HepG2 (cell line): ENCODE data around the gene REPIN1. TPM values are rescaled to one million over a fixed set of nuclear protein-coding genes. Genes with fewer than 3 reads are reported as not detected.

Experiments used
- CREB1 ChIP-seq, 2 experiments: fragments of 450-650 bp in 1 of 2; IDR thresholded peaks; 2 replicates each; pipeline ENCODE4 v1.6.1; 2016 to 2017; ENCODE audit warnings: control low read depth in 1 of 2, mild to moderate bottlenecking in 1 of 2, missing compliant biosample characterization in 1 of 2, missing genetic modification characterization in 1 of 2
- KDM5B ChIP-seq: sonication (generic); formaldehyde crosslinking; IDR thresholded peaks from 2 replicates; pipeline ENCODE4 v1.4.0; 2020; ENCODE audit warnings: missing genetic modification reagents, mild to moderate bottlenecking, borderline replicate concordance
- NR2F2 ChIP-seq: IDR thresholded peaks from 2 replicates; pipeline ENCODE4 v1.6.1; 2012; ENCODE audit warnings: low read depth, inconsistent platforms, borderline replicate concordance
- RORA ChIP-seq: sonication (generic); formaldehyde crosslinking; IDR thresholded peaks from 2 replicates; pipeline ENCODE4 v1.5.0; 2020; ENCODE audit warnings: mild to moderate bottlenecking, missing genetic modification reagents, moderate library complexity
- ZMYM4 ChIP-seq: sonication (generic); formaldehyde crosslinking; IDR thresholded peaks from 2 replicates; pipeline ENCODE4 v1.8.1; 2023; ENCODE audit warnings: mild to moderate bottlenecking, missing genetic modification reagents
- ZNF567 ChIP-seq: sonication (generic); formaldehyde crosslinking; IDR thresholded peaks from 2 replicates; pipeline ENCODE4 v1.8.1; 2023; ENCODE audit warnings: mild to moderate bottlenecking, missing genetic modification reagents, borderline replicate concordance
- ZNF879 ChIP-seq: sonication (generic); formaldehyde crosslinking; IDR thresholded peaks from 2 replicates; pipeline ENCODE4 v1.8.1; 2023; ENCODE audit warnings: missing genetic modification reagents
- polyA plus RNA-seq, 8 experiments: library from polyadenylated mRNA; depleted of rRNA in 3 of 8; stranded (reverse) in 7 of 8; unstranded in 1 of 8; fragments of >200 nt; fragmentation: Illumina TruSeq in 4 of 8; extraction: Trizol in 4 of 8; gene quantifications; 2 replicates each; pipeline versions ENCODE4 v1.2.1 to v1.2.3, GENCODE V29; 2011 to 2016; ENCODE audit warnings: low read depth in 4 of 8, missing spikeins in 1 of 8, mixed read lengths in 1 of 8; ENCODE audit not compliant: insufficient read depth in 1 of 8
- total RNA-seq, 5 experiments: library from RNA; depleted of rRNA; stranded (reverse); fragments of >200 nt; fragmentation: Illumina TruSeq; extraction: Trizol; gene quantifications; 2 replicates each; pipeline ENCODE4 v1.2.3, GENCODE V29; 2016; ENCODE audit warnings: low read depth in 1 of 5
- TF ChIP-seq, protein P1 (sequence below), 2 experiments: sonication (generic) in 1 of 2; formaldehyde crosslinking in 1 of 2; IDR thresholded peaks; 2 replicates each; pipeline versions ENCODE4 v1.6.1 to v1.9.0; 2014 to 2022; ENCODE audit warnings: antibody characterized with exemption in 1 of 2, borderline replicate concordance in 1 of 2, inconsistent platforms in 1 of 2, low read depth in 1 of 2, missing genetic modification reagents in 1 of 2
- TF ChIP-seq, protein P2 (sequence below): IDR thresholded peaks from 2 replicates; pipeline ENCODE4 v1.6.1; 2018; ENCODE audit warnings: missing genetic modification reagents
- TF ChIP-seq, protein P3 (sequence below): sonication (generic); formaldehyde crosslinking; IDR thresholded peaks from 2 replicates; pipeline ENCODE4 v1.5.1; 2020; ENCODE audit warnings: mild to moderate bottlenecking, missing genetic modification reagents, borderline replicate concordance
- TF ChIP-seq, protein P4 (sequence below): sonication (generic); formaldehyde crosslinking; IDR thresholded peaks from 2 replicates; pipeline ENCODE4 v1.5.1; 2020; ENCODE audit warnings: missing genetic modification reagents, mild to moderate bottlenecking, borderline replicate concordance

Gene REPIN1
- total and polyA plus RNA-seq, 2 of the 13 experiments (the other 11 are each of a cell fraction or from before 2014, with no cell fraction given), result 69.9 to 108 TPM

DNA sequence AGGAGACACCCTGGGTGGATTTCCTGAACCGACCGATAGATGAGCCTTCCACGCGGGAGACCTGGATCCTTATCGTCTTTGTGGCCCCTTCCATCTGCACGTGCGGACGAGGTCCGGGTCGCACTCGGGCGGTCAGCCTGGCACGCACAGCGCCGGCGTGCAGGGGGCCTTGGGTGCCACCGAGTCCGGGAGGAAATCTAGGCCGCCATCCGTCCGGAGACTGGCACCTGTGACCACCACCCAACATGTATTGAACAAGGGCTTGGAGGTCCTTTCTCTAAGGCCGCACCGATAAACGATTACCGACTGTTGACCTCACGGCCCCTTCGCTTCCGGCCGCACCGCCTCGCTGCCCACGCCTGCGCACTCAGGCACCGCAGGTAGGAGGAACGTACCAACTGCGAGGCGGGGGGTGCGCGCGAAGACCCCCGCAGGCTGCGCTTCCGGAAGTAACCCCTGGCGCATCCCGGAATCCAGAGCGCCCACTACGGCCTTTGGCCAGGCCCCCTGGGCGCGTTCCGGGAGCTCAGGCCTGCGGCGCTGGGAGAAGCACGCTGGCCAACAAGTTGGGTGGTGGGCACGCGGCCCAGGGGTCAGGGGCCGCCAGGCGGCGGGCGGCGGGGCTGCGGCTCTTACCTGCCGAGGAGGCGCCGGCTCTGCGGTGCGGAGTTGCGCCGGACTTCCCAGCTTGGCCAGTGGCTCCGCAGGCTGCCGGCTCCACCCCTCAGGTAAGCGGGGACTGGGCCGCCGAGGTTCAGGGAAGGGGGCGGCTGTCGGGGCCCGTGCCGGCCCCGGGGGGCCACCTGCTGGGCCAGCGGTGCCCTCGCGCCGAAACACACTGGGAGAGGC is 45.6 kb upstream of the REPIN1 start, which contains the start of the genes ACTR3C and LRRC61 (continued):
- TF ChIP-seq, protein P1, sequence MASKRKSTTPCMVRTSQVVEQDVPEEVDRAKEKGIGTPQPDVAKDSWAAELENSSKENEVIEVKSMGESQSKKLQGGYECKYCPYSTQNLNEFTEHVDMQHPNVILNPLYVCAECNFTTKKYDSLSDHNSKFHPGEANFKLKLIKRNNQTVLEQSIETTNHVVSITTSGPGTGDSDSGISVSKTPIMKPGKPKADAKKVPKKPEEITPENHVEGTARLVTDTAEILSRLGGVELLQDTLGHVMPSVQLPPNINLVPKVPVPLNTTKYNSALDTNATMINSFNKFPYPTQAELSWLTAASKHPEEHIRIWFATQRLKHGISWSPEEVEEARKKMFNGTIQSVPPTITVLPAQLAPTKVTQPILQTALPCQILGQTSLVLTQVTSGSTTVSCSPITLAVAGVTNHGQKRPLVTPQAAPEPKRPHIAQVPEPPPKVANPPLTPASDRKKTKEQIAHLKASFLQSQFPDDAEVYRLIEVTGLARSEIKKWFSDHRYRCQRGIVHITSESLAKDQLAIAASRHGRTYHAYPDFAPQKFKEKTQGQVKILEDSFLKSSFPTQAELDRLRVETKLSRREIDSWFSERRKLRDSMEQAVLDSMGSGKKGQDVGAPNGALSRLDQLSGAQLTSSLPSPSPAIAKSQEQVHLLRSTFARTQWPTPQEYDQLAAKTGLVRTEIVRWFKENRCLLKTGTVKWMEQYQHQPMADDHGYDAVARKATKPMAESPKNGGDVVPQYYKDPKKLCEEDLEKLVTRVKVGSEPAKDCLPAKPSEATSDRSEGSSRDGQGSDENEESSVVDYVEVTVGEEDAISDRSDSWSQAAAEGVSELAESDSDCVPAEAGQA (IDR thresholded peaks at IDR 0.05; ENCODE audit: low read depth), result no peak; the same call in 1 of the 2 replicates
- TF ChIP-seq, protein P1 (CRISPR knock-in tag; IDR thresholded peaks at IDR 0.05; ENCODE audit: borderline replicate concordance), result peak; percentile 61; the same call in 1 of the 2 replicates
- TF ChIP-seq, protein P2, sequence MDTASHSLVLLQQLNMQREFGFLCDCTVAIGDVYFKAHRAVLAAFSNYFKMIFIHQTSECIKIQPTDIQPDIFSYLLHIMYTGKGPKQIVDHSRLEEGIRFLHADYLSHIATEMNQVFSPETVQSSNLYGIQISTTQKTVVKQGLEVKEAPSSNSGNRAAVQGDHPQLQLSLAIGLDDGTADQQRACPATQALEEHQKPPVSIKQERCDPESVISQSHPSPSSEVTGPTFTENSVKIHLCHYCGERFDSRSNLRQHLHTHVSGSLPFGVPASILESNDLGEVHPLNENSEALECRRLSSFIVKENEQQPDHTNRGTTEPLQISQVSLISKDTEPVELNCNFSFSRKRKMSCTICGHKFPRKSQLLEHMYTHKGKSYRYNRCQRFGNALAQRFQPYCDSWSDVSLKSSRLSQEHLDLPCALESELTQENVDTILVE (CRISPR knock-in tag), result peak; percentile 68; the same call in 1 of the 2 replicates
- no peak; the same call in 1 of the 2 replicates for TF ChIP-seq ZNF567
- TF ChIP-seq, protein P3, sequence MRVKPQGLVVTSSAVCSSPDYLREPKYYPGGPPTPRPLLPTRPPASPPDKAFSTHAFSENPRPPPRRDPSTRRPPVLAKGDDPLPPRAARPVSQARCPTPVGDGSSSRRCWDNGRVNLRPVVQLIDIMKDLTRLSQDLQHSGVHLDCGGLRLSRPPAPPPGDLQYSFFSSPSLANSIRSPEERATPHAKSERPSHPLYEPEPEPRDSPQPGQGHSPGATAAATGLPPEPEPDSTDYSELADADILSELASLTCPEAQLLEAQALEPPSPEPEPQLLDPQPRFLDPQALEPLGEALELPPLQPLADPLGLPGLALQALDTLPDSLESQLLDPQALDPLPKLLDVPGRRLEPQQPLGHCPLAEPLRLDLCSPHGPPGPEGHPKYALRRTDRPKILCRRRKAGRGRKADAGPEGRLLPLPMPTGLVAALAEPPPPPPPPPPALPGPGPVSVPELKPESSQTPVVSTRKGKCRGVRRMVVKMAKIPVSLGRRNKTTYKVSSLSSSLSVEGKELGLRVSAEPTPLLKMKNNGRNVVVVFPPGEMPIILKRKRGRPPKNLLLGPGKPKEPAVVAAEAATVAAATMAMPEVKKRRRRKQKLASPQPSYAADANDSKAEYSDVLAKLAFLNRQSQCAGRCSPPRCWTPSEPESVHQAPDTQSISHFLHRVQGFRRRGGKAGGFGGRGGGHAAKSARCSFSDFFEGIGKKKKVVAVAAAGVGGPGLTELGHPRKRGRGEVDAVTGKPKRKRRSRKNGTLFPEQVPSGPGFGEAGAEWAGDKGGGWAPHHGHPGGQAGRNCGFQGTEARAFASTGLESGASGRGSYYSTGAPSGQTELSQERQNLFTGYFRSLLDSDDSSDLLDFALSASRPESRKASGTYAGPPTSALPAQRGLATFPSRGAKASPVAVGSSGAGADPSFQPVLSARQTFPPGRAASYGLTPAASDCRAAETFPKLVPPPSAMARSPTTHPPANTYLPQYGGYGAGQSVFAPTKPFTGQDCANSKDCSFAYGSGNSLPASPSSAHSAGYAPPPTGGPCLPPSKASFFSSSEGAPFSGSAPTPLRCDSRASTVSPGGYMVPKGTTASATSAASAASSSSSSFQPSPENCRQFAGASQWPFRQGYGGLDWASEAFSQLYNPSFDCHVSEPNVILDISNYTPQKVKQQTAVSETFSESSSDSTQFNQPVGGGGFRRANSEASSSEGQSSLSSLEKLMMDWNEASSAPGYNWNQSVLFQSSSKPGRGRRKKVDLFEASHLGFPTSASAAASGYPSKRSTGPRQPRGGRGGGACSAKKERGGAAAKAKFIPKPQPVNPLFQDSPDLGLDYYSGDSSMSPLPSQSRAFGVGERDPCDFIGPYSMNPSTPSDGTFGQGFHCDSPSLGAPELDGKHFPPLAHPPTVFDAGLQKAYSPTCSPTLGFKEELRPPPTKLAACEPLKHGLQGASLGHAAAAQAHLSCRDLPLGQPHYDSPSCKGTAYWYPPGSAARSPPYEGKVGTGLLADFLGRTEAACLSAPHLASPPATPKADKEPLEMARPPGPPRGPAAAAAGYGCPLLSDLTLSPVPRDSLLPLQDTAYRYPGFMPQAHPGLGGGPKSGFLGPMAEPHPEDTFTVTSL (CRISPR knock-in tag), result peak; percentile 77; the same call in 1 of the 2 replicates
- peak; percentile 30; the same call in 1 of the 2 replicates for TF ChIP-seq CREB1 (IDR thresholded peaks at IDR 0.05)
- 0 out of 2 replicates have a peak, but pooled peaks have one; percentile 36 for TF ChIP-seq CREB1 (CRISPR knock-in tag; IDR thresholded peaks at IDR 0.05)
- peak; percentile 96; the same call in 1 of the 2 replicates for TF ChIP-seq KDM5B
- TF ChIP-seq RORA, result no peak
- peak; percentile 92 for TF ChIP-seq ZMYM4 (CRISPR knock-in tag)
- no peak; the same call in 1 of the 2 replicates for TF ChIP-seq NR2F2
- TF ChIP-seq ZNF879 (CRISPR knock-in tag), result peak; percentile 69; the same call in 1 of the 2 replicates
- TF ChIP-seq, protein P4, sequence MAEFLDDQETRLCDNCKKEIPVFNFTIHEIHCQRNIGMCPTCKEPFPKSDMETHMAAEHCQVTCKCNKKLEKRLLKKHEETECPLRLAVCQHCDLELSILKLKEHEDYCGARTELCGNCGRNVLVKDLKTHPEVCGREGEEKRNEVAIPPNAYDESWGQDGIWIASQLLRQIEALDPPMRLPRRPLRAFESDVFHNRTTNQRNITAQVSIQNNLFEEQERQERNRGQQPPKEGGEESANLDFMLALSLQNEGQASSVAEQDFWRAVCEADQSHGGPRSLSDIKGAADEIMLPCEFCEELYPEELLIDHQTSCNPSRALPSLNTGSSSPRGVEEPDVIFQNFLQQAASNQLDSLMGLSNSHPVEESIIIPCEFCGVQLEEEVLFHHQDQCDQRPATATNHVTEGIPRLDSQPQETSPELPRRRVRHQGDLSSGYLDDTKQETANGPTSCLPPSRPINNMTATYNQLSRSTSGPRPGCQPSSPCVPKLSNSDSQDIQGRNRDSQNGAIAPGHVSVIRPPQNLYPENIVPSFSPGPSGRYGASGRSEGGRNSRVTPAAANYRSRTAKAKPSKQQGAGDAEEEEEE (CRISPR knock-in tag), result no peak
